GM10266 (cell line): ENCODE measurements around the gene TRHDE.

Experiments
- DNase-seq: peaks from one replicate; pipeline ENCODE4 v3.0.0; 2012; ENCODE audit errors: extremely low spot score
- CTCF ChIP-seq: IDR thresholded peaks from 2 replicates; pipeline ENCODE4 v1.5.1; 2012; ENCODE audit warnings: mild to moderate bottlenecking, low read depth; ENCODE audit not compliant: control insufficient read depth, insufficient read depth; ENCODE audit errors: missing control alignments

TRHDE gene

GRCh38 chr12:72307229-72307628 is 35.1 kb downstream of the TRHDE start:
- TF ChIP-seq CTCF: no peak
- DNase-seq: no peak

GRCh38 chr12:72311946-72312345 is 39.8 kb downstream of the TRHDE start:
- DNase-seq: no peak
- TF ChIP-seq CTCF: no peak

- DNase-seq: no peak
- TF ChIP-seq CTCF: no peak
These were observed 41.6 kb downstream of the TRHDE start for GRCh38 chr12:72313806-72314205.

- no peak for TF ChIP-seq CTCF
- no peak for DNase-seq
These were observed 43.7 kb downstream of the TRHDE start for GRCh38 chr12:72315858-72316257.

- no peak for DNase-seq
- TF ChIP-seq CTCF: no peak
These were observed 46.2 kb downstream of the TRHDE start for GRCh38 chr12:72318341-72318740.

GRCh38 chr12:72323881-72324280 is 51.7 kb downstream of the TRHDE start:
- TF ChIP-seq CTCF: no peak
- no peak for DNase-seq

- no peak for DNase-seq
- TF ChIP-seq CTCF: no peak
These were observed 58.1 kb downstream of the TRHDE start for GRCh38 chr12:72330301-72330700.
